Measurements from ENCODE around the gene USP22. TPM values are rescaled to one million over a fixed set of nuclear protein-coding genes. Genes with fewer than 3 reads are reported as not detected.

The USP22 gene
- polyA plus RNA-seq, 4 donors = 25.5 to 96.4 (median 48.3) TPM

DNA sequence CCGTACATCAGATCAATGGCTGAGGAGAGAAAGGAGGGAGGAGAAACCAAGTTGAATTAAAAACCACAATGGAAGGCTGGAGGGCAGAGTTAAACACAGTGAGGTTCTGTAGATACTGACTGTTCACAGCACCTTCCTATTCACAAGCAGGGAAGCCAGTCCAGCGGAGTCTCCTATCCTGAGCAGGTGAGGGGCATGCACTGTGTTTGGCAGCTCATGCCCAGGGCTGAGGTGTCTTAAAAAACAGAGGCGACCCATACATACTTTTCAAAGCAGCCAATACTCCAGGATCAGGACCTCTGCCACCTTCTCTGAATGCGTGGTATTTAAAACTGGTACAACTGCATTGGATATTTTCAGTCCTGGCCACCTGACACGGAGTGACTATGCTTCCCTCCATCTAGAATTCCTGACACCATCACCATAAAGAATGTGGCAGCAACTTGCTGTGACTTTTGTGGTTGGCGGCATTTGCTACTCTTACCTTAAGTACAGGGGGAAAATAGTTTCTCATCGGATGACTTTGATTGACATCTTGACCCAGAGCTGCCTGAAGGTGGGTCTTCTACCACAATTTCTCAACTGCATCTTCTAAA, 21.5 kb downstream of the USP22 start:
- H3K27ac ChIP-seq (ENCODE audit: low read depth in 1 of 3, low read length in 2 of 3) = no peak overlapping the region
- no peaks in the 10 kb centered on the region for H3K9me3 ChIP-seq (ENCODE audit: control insufficient read depth in 2 of 2, insufficient read depth in 1 of 2, low read depth in 1 of 2, low read length in 1 of 2)
- H3K4me1 ChIP-seq (ENCODE audit: control insufficient read depth in 3 of 3, insufficient read depth in 2 of 3, low read depth in 1 of 3, low read length in 2 of 3) = no peaks in the 10 kb centered on the region
- FAIRE-seq (no peak), DNase-seq (no peak)
- WGBS, 3 donors = 74 to 84% (median 84%) methylated on average over 7 of the region's 7 CpGs
- H3K27me3 ChIP-seq (ENCODE audit: control insufficient read depth in 3 of 3, insufficient read depth in 3 of 3, low read length in 3 of 3) = no peaks in the 10 kb centered on the region
- no peak overlapping the region for H3K4me3 ChIP-seq (ENCODE audit: low read depth in 1 of 3, low read length in 3 of 3)
- peaks cover 30 to 67% (median 37%) of the 10 kb centered on the region in 3 donors for H3K36me3 ChIP-seq (ENCODE audit: control insufficient read depth in 3 of 3, insufficient read depth in 2 of 3, low read depth in 1 of 3, low read length in 3 of 3)

DNA sequence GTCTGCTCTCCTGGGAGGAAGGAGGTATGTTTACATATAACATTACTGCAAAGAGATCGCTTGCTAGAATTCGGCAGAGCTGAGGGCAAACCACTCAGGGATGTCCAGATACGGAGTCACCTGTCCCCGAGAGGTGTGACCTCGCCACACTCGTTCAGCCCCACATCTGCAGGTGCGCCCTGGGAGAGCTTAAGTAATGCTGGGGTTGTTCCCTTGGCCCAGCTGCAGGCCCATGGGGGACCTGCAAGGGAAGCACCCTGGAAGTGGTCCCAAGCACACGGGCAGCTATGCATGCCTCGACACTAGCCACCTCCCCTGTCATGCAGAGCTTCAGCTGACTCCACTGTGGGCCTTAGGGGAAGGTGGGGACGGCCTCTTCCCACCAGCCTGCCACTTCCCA, 22.2 kb downstream of the USP22 start:
- peaks cover 31 to 67% (median 36%) of the 10 kb centered on the region in 3 donors for H3K36me3 ChIP-seq (ENCODE audit: control insufficient read depth in 3 of 3, insufficient read depth in 2 of 3, low read depth in 1 of 3, low read length in 3 of 3)
- H3K27me3 ChIP-seq (ENCODE audit: control insufficient read depth in 3 of 3, insufficient read depth in 3 of 3, low read length in 3 of 3) = no peaks in the 10 kb centered on the region
- no peaks in the 10 kb centered on the region for H3K9me3 ChIP-seq (ENCODE audit: control insufficient read depth in 2 of 2, insufficient read depth in 1 of 2, low read depth in 1 of 2, low read length in 1 of 2)
- no peak overlapping the region for H3K4me3 ChIP-seq (ENCODE audit: low read depth in 1 of 3, low read length in 3 of 3)
- FAIRE-seq (no peak), DNase-seq (no peak)
- 72 to 75% (median 73%) methylated on average over 10 of the region's 10 CpGs for WGBS, 3 donors
- no peaks in the 10 kb centered on the region for H3K4me1 ChIP-seq (ENCODE audit: control insufficient read depth in 3 of 3, insufficient read depth in 2 of 3, low read depth in 1 of 3, low read length in 2 of 3)
- H3K27ac ChIP-seq (ENCODE audit: low read depth in 1 of 3, low read length in 2 of 3) = no peak overlapping the region

DNA sequence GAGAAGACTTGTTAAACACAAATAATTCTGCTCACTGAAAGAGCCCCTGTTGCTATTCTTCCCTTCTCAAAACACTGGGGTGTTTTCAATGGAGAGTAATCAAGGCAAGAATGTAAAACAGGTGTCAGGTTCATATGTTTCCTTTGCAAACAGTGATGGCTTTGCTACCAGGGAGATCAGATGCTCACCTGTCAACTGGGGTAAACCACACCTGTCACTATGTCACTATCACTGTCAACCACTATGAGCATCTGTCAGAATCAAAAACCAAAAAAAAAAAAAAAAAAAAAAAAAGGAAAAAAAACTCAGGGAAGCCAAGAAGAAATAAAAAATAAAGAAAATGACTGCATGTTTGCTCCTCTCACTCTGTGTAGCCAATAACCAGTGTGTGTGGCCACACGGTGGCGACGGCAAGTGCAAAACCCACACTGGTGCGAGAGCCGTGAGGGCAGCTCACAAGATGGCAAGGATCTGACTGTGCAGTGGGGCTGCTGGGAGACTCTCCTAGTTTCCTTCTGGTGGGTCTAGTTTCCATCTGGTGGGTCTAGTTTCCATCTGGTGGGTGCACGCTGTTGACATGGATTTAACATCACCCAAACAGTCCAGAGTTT, 22.7 kb downstream of the USP22 start:
- H3K27ac ChIP-seq (ENCODE audit: low read depth in 1 of 3, low read length in 2 of 3) = no peak overlapping the region
- no peak for FAIRE-seq
- no peak overlapping the region for H3K4me3 ChIP-seq (ENCODE audit: low read depth in 1 of 3, low read length in 3 of 3)
- DNase-seq = peak in 1 of 2 donors; percentile 28
- 63 to 81% (median 70%) methylated on average over 6 of the region's 6 CpGs for WGBS, 3 donors
- H3K27me3 ChIP-seq (ENCODE audit: control insufficient read depth in 3 of 3, insufficient read depth in 3 of 3, low read length in 3 of 3) = no peaks in the 10 kb centered on the region
- no peaks in the 10 kb centered on the region for H3K9me3 ChIP-seq (ENCODE audit: control insufficient read depth in 2 of 2, insufficient read depth in 1 of 2, low read depth in 1 of 2, low read length in 1 of 2)
- no peaks in the 10 kb centered on the region for H3K4me1 ChIP-seq (ENCODE audit: control insufficient read depth in 3 of 3, insufficient read depth in 2 of 3, low read depth in 1 of 3, low read length in 2 of 3)
- H3K36me3 ChIP-seq (ENCODE audit: control insufficient read depth in 3 of 3, insufficient read depth in 2 of 3, low read depth in 1 of 3, low read length in 3 of 3) = peaks cover 36 to 72% (median 40%) of the 10 kb centered on the region in 3 donors

- Histone ChIP-seq H3K27ac (ENCODE audit: low read depth in 1 of 3, low read length in 2 of 3) (no peak overlapping the region), H3K9me3 (ENCODE audit: control insufficient read depth in 2 of 2, insufficient read depth in 1 of 2, low read depth in 1 of 2, low read length in 1 of 2) (no peaks in the 10 kb centered on the region), H3K36me3 (ENCODE audit: control insufficient read depth in 3 of 3, insufficient read depth in 2 of 3, low read depth in 1 of 3, low read length in 3 of 3) (peaks cover 39 to 78% (median 44%) of the 10 kb centered on the region in 3 donors), H3K4me3 (ENCODE audit: low read depth in 1 of 3, low read length in 3 of 3) (no peak overlapping the region), H3K4me1 (ENCODE audit: control insufficient read depth in 3 of 3, insufficient read depth in 2 of 3, low read depth in 1 of 3, low read length in 2 of 3) (no peaks in the 10 kb centered on the region), H3K27me3 (ENCODE audit: control insufficient read depth in 3 of 3, insufficient read depth in 3 of 3, low read length in 3 of 3) (no peaks in the 10 kb centered on the region)
- FAIRE-seq (no peak), DNase-seq (no peak)
- 82 to 88% (median 88%) methylated on average over 9 of the region's 9 CpGs for WGBS, 3 donors
These were observed 23.9 kb downstream of the USP22 start for GRCh38 chr17:21018894-21019293.

- 85 to 90% (median 88%) methylated on average over 10 of the region's 10 CpGs for WGBS, 3 donors
- H3K27me3 ChIP-seq (ENCODE audit: control insufficient read depth in 3 of 3, insufficient read depth in 3 of 3, low read length in 3 of 3) = no peaks in the 10 kb centered on the region
- FAIRE-seq (no peak), DNase-seq (no peak)
- no peak overlapping the region for H3K27ac ChIP-seq (ENCODE audit: low read depth in 1 of 3, low read length in 2 of 3)
- peaks cover 41 to 76% (median 41%) of the 10 kb centered on the region in 3 donors for H3K36me3 ChIP-seq (ENCODE audit: control insufficient read depth in 3 of 3, insufficient read depth in 2 of 3, low read depth in 1 of 3, low read length in 3 of 3)
- H3K4me3 ChIP-seq (ENCODE audit: low read depth in 1 of 3, low read length in 3 of 3) = no peak overlapping the region
- no peaks in the 10 kb centered on the region for H3K9me3 ChIP-seq (ENCODE audit: control insufficient read depth in 2 of 2, insufficient read depth in 1 of 2, low read depth in 1 of 2, low read length in 1 of 2)
- H3K4me1 ChIP-seq (ENCODE audit: control insufficient read depth in 3 of 3, insufficient read depth in 2 of 3, low read depth in 1 of 3, low read length in 2 of 3) = no peaks in the 10 kb centered on the region
These were observed 24.9 kb downstream of the USP22 start for GRCh38 chr17:21017861-21018260.

DNA sequence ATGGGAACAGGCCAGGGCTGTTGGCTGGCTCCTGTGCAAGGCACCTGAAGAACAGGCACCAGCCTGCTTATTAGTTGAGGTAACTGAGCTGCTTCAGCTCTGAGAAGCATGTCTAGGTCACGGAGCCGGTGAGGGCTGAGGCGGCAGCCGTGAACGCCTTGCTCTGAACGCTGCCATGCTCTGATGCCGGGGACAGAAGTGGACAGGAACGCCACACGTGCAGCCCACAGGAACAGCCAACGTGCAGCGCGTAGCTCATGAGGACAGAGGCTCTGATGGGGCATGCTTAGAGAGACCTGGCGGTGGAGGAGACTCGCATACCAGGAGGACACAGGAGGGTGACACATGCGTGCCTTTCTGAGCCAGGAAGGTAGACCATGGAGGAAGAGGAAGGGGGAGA, 25.6 kb downstream of the USP22 start:
- DNase-seq = no peak
- Histone ChIP-seq H3K36me3 (ENCODE audit: control insufficient read depth in 3 of 3, insufficient read depth in 2 of 3, low read depth in 1 of 3, low read length in 3 of 3) (peaks cover 41 to 82% (median 47%) of the 10 kb centered on the region in 3 donors), H3K4me3 (ENCODE audit: low read depth in 1 of 3, low read length in 3 of 3) (no peak overlapping the region), H3K27me3 (ENCODE audit: control insufficient read depth in 3 of 3, insufficient read depth in 3 of 3, low read length in 3 of 3) (no peaks in the 10 kb centered on the region), H3K9me3 (ENCODE audit: control insufficient read depth in 2 of 2, insufficient read depth in 1 of 2, low read depth in 1 of 2, low read length in 1 of 2) (no peaks in the 10 kb centered on the region), H3K4me1 (ENCODE audit: control insufficient read depth in 3 of 3, insufficient read depth in 2 of 3, low read depth in 1 of 3, low read length in 2 of 3) (no peaks in the 10 kb centered on the region), H3K27ac (ENCODE audit: low read depth in 1 of 3, low read length in 2 of 3) (no peak overlapping the region)
- WGBS, 3 donors = 94 to 98% (median 95%) methylated on average over 15 of the region's 15 CpGs
- FAIRE-seq = no peak

DNA sequence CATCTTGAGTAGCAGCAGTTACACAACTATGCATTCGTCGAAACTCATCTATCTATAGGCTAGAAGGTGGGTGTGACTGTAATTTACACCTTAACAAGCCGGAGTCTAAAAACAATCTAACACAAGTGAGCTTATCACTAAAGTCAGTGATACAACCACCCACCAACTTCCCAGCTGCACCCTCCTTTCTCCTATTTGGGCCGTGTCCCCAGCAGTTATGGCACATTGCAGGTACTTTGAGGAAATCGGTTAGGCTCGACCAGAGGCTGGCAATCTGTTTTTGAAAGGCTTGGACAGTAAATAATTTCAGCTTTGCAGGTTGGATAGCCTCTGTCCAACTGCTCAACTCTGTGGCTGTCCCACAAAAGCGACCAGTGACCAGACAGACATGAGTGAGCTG, 26.0 kb downstream of the USP22 start:
- H3K27me3 ChIP-seq (ENCODE audit: control insufficient read depth in 3 of 3, insufficient read depth in 3 of 3, low read length in 3 of 3) = no peaks in the 10 kb centered on the region
- H3K4me3 ChIP-seq (ENCODE audit: low read depth in 1 of 3, low read length in 3 of 3) = no peak overlapping the region
- no peaks in the 10 kb centered on the region for H3K9me3 ChIP-seq (ENCODE audit: control insufficient read depth in 2 of 2, insufficient read depth in 1 of 2, low read depth in 1 of 2, low read length in 1 of 2)
- no peaks in the 10 kb centered on the region for H3K4me1 ChIP-seq (ENCODE audit: control insufficient read depth in 3 of 3, insufficient read depth in 2 of 3, low read depth in 1 of 3, low read length in 2 of 3)
- H3K36me3 ChIP-seq (ENCODE audit: control insufficient read depth in 3 of 3, insufficient read depth in 2 of 3, low read depth in 1 of 3, low read length in 3 of 3) = peaks cover 41 to 86% (median 47%) of the 10 kb centered on the region in 3 donors
- DNase-seq (no peak), FAIRE-seq (no peak)
- H3K27ac ChIP-seq (ENCODE audit: low read depth in 1 of 3, low read length in 2 of 3) = no peak overlapping the region
- WGBS, 3 donors = 87 to 91% (median 88%) methylated on average over 7 of the region's 7 CpGs

DNA sequence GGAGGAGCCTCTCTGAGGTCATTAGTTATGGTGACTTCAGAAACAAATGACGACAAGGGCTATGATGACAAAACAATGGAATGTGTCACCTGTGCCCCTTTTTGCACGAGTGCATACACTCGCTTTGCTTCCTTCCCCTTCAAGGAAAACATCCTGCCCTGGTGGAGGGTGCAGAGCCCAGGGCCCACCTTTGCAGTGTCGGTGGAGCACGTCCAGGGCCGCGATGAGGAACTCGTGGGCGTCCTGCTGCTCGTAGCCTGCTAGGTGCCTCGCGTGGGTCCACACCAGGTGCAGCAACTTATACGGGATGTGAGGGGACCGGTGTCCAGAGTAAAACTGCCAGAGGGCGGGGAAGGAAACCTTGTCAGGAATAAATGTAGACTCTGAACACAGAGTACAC, 27.2 kb downstream of the USP22 start:
- no peak for DNase-seq
- WGBS, 3 donors = 86 to 91% (median 91%) methylated on average over 15 of the region's 15 CpGs
- H3K27me3 ChIP-seq (ENCODE audit: control insufficient read depth in 3 of 3, insufficient read depth in 3 of 3, low read length in 3 of 3) = no peaks in the 10 kb centered on the region
- no peaks in the 10 kb centered on the region for H3K4me1 ChIP-seq (ENCODE audit: control insufficient read depth in 3 of 3, insufficient read depth in 2 of 3, low read depth in 1 of 3, low read length in 2 of 3)
- H3K4me3 ChIP-seq (ENCODE audit: low read depth in 1 of 3, low read length in 3 of 3) = no peak overlapping the region
- peaks cover 46 to 86% (median 53%) of the 10 kb centered on the region in 3 donors for H3K36me3 ChIP-seq (ENCODE audit: control insufficient read depth in 3 of 3, insufficient read depth in 2 of 3, low read depth in 1 of 3, low read length in 3 of 3)
- no peak overlapping the region for H3K27ac ChIP-seq (ENCODE audit: low read depth in 1 of 3, low read length in 2 of 3)
- FAIRE-seq = no peak
- no peaks in the 10 kb centered on the region for H3K9me3 ChIP-seq (ENCODE audit: control insufficient read depth in 2 of 2, insufficient read depth in 1 of 2, low read depth in 1 of 2, low read length in 1 of 2)

- Histone ChIP-seq H3K9me3 (ENCODE audit: control insufficient read depth in 2 of 2, insufficient read depth in 1 of 2, low read depth in 1 of 2, low read length in 1 of 2) (no peaks in the 10 kb centered on the region), H3K36me3 (ENCODE audit: control insufficient read depth in 3 of 3, insufficient read depth in 2 of 3, low read depth in 1 of 3, low read length in 3 of 3) (peaks cover 37 to 90% (median 51%) of the 10 kb centered on the region in 3 donors), H3K27ac (ENCODE audit: low read depth in 1 of 3, low read length in 2 of 3) (no peak overlapping the region), H3K4me3 (ENCODE audit: low read depth in 1 of 3, low read length in 3 of 3) (no peak overlapping the region), H3K4me1 (ENCODE audit: control insufficient read depth in 3 of 3, insufficient read depth in 2 of 3, low read depth in 1 of 3, low read length in 2 of 3) (no peaks in the 10 kb centered on the region), H3K27me3 (ENCODE audit: control insufficient read depth in 3 of 3, insufficient read depth in 3 of 3, low read length in 3 of 3) (no peaks in the 10 kb centered on the region)
- no peak for DNase-seq
- 91 to 95% (median 92%) methylated on average over 11 of the region's 11 CpGs for WGBS, 3 donors
- FAIRE-seq = no peak
These were observed 28.3 kb downstream of the USP22 start for GRCh38 chr17:21014498-21014897.
